ENCODE data around the gene CMIP.
"Not testable (repeated sequence)": the region's sequence is repeated elsewhere in the genome, so short reads cannot be mapped to it uniquely, and the experiment has no call there.

CMIP gene

GRCh38 chr16:81732699-81733098 lies 288.1 kb downstream of the CMIP start:
- DNase-seq, result no peak

GRCh38 chr16:81733295-81733694 lies 288.7 kb downstream of the CMIP start:
- DNase-seq, result no peak

GRCh38 chr16:81734632-81735434 lies 290.2 kb downstream of the CMIP start:
- no peak for DNase-seq

- peak; percentile 78 for DNase-seq
Measured at GRCh38 chr16:81737885-81738536, 293.4 kb downstream of the CMIP start.

- DNase-seq, result no peak
Measured at GRCh38 chr16:81738783-81739496, 294.3 kb downstream of the CMIP start.

- DNase-seq, result no peak
Measured at GRCh38 chr16:81739503-81739902, 294.9 kb downstream of the CMIP start.

- no peak for DNase-seq
Measured at GRCh38 chr16:81740169-81740568, 295.6 kb downstream of the CMIP start.

- not testable (repeated sequence) for DNase-seq
Measured at GRCh38 chr16:81741430-81741770, 296.8 kb downstream of the CMIP start.

- no peak for DNase-seq
Measured at GRCh38 chr16:81744385-81744784, 299.8 kb downstream of the CMIP start.

GRCh38 chr16:81744911-81745310 lies 300.3 kb downstream of the CMIP start:
- DNase-seq, result no peak

- DNase-seq, result peak; percentile 60
Measured at GRCh38 chr16:81745704-81746558, 301.3 kb downstream of the CMIP start.

- DNase-seq, result no peak
Measured at GRCh38 chr16:81746566-81746965, 302.0 kb downstream of the CMIP start.

GRCh38 chr16:81748476-81749198 lies 304.0 kb downstream of the CMIP start:
- no peak for DNase-seq

GRCh38 chr16:81752225-81752875 lies 307.7 kb downstream of the CMIP start:
- no peak for DNase-seq

- DNase-seq, result no peak
Measured at GRCh38 chr16:81752876-81753227, 308.2 kb downstream of the CMIP start.

- no peak for DNase-seq
Measured at GRCh38 chr16:81754858-81755257, 310.2 kb downstream of the CMIP start.

- DNase-seq, result no peak
Measured at GRCh38 chr16:81755915-81756614, 311.5 kb downstream of the CMIP start.

GRCh38 chr16:81756615-81757356 lies 312.2 kb downstream of the CMIP start:
- no peak for DNase-seq

GRCh38 chr16:81758376-81758775 lies 313.8 kb downstream of the CMIP start:
- no peak for DNase-seq

Measured in central memory CD4-positive, alpha-beta T cell (primary cell).